SU-DHL-6 (cell line): ENCODE measurements around the gene ZNRF1.

Experiments
- H2AFZ ChIP-seq: fragments of 200-600 bp; sonication (generic); 2 replicates; pipeline ENCODE4 v1.6.1; 2014; ENCODE audit warnings: low read depth, mild to moderate bottlenecking, moderate library complexity, mixed read lengths, antibody characterized with exemption, low read length; ENCODE audit not compliant: severe bottlenecking
- H3F3A ChIP-seq: fragments of 200-600 bp; shearing (Covaris generic); 2 replicates; pipeline ENCODE4 v1.6.0; 2016; ENCODE audit warnings: antibody characterized with exemption, mild to moderate bottlenecking; ENCODE audit not compliant: insufficient read depth
- H3K27ac ChIP-seq: fragments of 200-600 bp; sonication (generic); 2 replicates; pipeline ENCODE4 v1.5.1; 2016; ENCODE audit warnings: low read depth, mild to moderate bottlenecking, low read length, moderate library complexity, mixed read lengths
- H3K27me3 ChIP-seq: fragments of 200-600 bp; sonication (generic), shearing (Covaris generic); 2 replicates; pipeline ENCODE4 v1.6.0; 2014; ENCODE audit warnings: mild to moderate bottlenecking, low read length
- H3K36me3 ChIP-seq: fragments of 200-600 bp; sonication (generic); 2 replicates; pipeline ENCODE4 v1.6.1; 2014; ENCODE audit warnings: mild to moderate bottlenecking, low read length, mixed read lengths
- H3K4me2 ChIP-seq: fragments of 300-600, 200-600 bp; shearing (Covaris generic), sonication (generic); 2 replicates; pipeline ENCODE4 v1.6.0; 2014; ENCODE audit warnings: low read length, low read depth, mild to moderate bottlenecking; ENCODE audit not compliant: poor library complexity, severe bottlenecking
- H3K4me3 ChIP-seq: fragments of 200-600 bp; sonication (generic); 2 replicates; pipeline ENCODE4 v1.5.1; 2014; ENCODE audit warnings: antibody characterized with exemption, low read length, mild to moderate bottlenecking, mixed read lengths; ENCODE audit not compliant: insufficient read depth, poor library complexity, severe bottlenecking
- H3K79me2 ChIP-seq: fragments of 200-600 bp; sonication (generic); 2 replicates; pipeline ENCODE4 v1.6.1; 2014; ENCODE audit warnings: mild to moderate bottlenecking, low read length, moderate library complexity; ENCODE audit not compliant: insufficient read depth
- H3K9ac ChIP-seq: fragments of 200-600 bp; sonication (generic); 2 replicates; pipeline ENCODE4 v1.7.0; 2014; ENCODE audit warnings: mild to moderate bottlenecking, low read length
- H3K9me2 ChIP-seq: fragments of 200-600 bp; sonication (generic); replicated peaks from 2 replicates; pipeline ENCODE4 v1.6.1; 2014; ENCODE audit warnings: low read length; ENCODE audit not compliant: insufficient read depth
- H3K9me3 ChIP-seq: fragments of 200-600 bp; sonication (generic); 2 replicates; pipeline ENCODE4 v1.6.1; 2014; ENCODE audit warnings: low read length, mixed read lengths; ENCODE audit not compliant: insufficient read depth
- H4K20me1 ChIP-seq: fragments of 200-600 bp; sonication (generic); 2 replicates; pipeline ENCODE4 v1.6.1; 2014; ENCODE audit warnings: low read depth, mild to moderate bottlenecking, antibody characterized with exemption, low read length, moderate library complexity, mixed read lengths
- EZH2phosphoT487 ChIP-seq: fragments of 200-600 bp; sonication (generic), shearing (Covaris generic); conservative IDR thresholded peaks from 2 replicates; pipeline ENCODE4 v1.6.1; 2018; ENCODE audit warnings: mild to moderate bottlenecking, antibody characterized with exemption, low read length, moderate library complexity, mixed read lengths
- TF ChIP-seq, protein P1 (sequence below): fragments of 200-600 bp; sonication (generic); IDR thresholded peaks from one replicate; pipeline ENCODE4 v1.5.1; 2017; ENCODE audit warnings: antibody characterized with exemption, mild to moderate bottlenecking, low read length, moderate library complexity; ENCODE audit not compliant: insufficient read depth, poor library complexity, severe bottlenecking

The ZNRF1 gene

DNA sequence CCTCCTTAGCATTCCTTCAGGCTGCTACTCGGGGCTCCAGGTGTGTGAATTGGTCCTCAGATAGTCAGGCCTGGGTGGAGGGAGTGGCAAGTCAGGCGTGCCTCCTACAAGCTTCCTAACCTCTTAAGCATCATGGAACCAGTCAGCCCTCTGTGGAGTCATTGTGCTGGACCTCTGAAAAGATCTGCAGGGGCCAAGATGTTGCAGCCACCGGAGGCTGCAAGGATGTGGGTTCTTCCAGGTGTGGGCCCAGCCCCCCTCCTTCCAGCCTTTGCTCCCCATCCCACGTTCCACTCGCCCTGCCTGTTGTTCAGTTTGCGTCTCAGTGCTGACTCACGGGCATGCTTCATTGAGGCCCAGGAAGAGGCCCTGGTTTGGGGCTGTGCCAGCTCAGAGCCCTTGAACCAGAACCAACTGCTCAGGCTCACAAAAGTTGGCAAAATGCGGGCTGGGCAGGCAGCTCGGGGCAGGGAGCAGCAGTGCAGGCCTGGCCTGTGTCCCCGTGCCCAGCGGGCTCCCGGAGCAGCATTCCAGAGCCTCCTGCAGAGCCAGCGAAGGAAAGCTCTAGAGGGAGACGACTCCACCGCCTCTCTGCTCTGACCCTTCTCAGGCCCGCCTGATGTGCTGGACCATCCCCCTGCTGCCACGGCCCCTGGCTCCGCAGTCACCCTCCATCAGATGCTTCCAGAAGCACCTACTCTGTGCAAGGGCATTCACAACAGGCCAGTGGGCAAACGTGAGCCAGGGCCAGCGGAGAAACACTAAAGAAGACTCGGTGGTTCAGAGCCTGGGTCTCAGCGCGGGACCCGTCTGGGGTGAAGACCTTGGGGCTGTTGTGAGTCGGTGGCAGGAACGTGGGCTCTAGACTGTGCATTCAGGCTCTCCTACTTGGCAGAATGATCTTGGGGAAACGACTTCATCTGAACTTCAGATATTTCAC, 110.2 kb downstream of the ZNRF1 start:
- H3K4me2 ChIP-seq = peak overlapping the region; percentile 71
- peaks cover 31% of the 10 kb centered on the region for H3F3A ChIP-seq
- H3K9ac ChIP-seq = peak overlapping the region; percentile 66

DNA sequence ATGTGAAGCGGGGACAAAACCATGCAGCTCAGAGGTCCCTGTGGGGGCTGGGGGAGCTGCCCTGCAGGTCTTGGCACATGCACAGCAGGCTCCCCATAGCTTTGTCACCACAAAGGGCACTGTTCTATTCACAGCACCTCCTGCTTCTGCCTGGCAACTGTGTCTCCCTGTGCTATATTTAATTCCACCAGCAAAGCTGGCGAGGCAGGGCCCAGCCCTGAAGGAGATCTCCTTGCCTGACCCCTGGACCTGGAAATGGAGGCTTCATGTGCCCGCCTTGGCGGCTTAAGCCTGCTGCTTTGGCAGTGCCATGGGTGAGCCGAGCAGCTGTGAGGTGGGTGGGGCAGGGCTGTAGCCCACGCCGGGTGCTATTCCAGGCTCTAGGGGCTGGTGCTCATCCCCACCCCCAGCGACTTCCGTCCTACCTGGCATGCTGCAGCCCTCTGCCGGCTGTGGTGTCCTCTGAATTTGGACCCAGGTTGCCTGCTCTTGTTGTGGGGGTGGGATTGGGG, 111.0 kb downstream of the ZNRF1 start:
- Histone ChIP-seq H2AFZ (peak overlapping the region; percentile 43), H3K4me3 (peak overlapping the region; percentile 39), H3K9ac (peak overlapping the region; percentile 66), H3K4me2 (peak overlapping the region; percentile 71), H3K9me3 (no peaks in the 10 kb centered on the region), H3K27ac (peak overlapping the region; percentile 96), H3K79me2 (no peaks in the 10 kb centered on the region), H3K9me2 (no peaks in the 10 kb centered on the region), H3K36me3 (no peaks in the 10 kb centered on the region), H3F3A (peaks cover 31% of the 10 kb centered on the region), H4K20me1 (no peaks in the 10 kb centered on the region), H3K27me3 (no peaks in the 10 kb centered on the region)
- TF ChIP-seq, protein P1, sequence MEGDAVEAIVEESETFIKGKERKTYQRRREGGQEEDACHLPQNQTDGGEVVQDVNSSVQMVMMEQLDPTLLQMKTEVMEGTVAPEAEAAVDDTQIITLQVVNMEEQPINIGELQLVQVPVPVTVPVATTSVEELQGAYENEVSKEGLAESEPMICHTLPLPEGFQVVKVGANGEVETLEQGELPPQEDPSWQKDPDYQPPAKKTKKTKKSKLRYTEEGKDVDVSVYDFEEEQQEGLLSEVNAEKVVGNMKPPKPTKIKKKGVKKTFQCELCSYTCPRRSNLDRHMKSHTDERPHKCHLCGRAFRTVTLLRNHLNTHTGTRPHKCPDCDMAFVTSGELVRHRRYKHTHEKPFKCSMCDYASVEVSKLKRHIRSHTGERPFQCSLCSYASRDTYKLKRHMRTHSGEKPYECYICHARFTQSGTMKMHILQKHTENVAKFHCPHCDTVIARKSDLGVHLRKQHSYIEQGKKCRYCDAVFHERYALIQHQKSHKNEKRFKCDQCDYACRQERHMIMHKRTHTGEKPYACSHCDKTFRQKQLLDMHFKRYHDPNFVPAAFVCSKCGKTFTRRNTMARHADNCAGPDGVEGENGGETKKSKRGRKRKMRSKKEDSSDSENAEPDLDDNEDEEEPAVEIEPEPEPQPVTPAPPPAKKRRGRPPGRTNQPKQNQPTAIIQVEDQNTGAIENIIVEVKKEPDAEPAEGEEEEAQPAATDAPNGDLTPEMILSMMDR = peak; percentile 26
- no peak for TF ChIP-seq EZH2phosphoT487

More for the DNA sequence above, 110.2 kb downstream of the ZNRF1 start:
- Histone ChIP-seq H3K79me2 (no peaks in the 10 kb centered on the region), H3K27ac (peak overlapping the region; percentile 96), H3K27me3 (no peaks in the 10 kb centered on the region), H3K4me3 (peak overlapping the region; percentile 39), H3K9me2 (no peaks in the 10 kb centered on the region), H4K20me1 (no peaks in the 10 kb centered on the region), H3K36me3 (no peaks in the 10 kb centered on the region), H3K9me3 (no peaks in the 10 kb centered on the region), H2AFZ (peak overlapping the region; percentile 20)
- TF ChIP-seq, protein P1 = no peak
- TF ChIP-seq EZH2phosphoT487 = no peak

- Histone ChIP-seq H3F3A (peaks cover 31% of the 10 kb centered on the region), H4K20me1 (no peaks in the 10 kb centered on the region), H3K27me3 (no peaks in the 10 kb centered on the region), H3K4me2 (peak overlapping the region; percentile 71), H3K27ac (peak overlapping the region; percentile 96), H3K9ac (peak overlapping the region; percentile 66), H3K79me2 (no peaks in the 10 kb centered on the region), H3K9me2 (no peaks in the 10 kb centered on the region), H3K9me3 (no peaks in the 10 kb centered on the region), H3K4me3 (peak overlapping the region; percentile 36), H3K36me3 (no peaks in the 10 kb centered on the region), H2AFZ (peak overlapping the region; percentile 43)
- TF ChIP-seq, protein P1 = peak; percentile 82
- TF ChIP-seq EZH2phosphoT487 = no peak
Observed at GRCh38 chr16:75110637-75111513, 112.1 kb downstream of the ZNRF1 start.
